Measurements from ENCODE around the gene DDX46. TPM values are rescaled to one million over a fixed set of nuclear protein-coding genes. Genes with fewer than 3 reads are reported as not detected.

DDX46 gene
- total RNA-seq, 1 experiment from 2014 or later, result 99.3 TPM

DNA sequence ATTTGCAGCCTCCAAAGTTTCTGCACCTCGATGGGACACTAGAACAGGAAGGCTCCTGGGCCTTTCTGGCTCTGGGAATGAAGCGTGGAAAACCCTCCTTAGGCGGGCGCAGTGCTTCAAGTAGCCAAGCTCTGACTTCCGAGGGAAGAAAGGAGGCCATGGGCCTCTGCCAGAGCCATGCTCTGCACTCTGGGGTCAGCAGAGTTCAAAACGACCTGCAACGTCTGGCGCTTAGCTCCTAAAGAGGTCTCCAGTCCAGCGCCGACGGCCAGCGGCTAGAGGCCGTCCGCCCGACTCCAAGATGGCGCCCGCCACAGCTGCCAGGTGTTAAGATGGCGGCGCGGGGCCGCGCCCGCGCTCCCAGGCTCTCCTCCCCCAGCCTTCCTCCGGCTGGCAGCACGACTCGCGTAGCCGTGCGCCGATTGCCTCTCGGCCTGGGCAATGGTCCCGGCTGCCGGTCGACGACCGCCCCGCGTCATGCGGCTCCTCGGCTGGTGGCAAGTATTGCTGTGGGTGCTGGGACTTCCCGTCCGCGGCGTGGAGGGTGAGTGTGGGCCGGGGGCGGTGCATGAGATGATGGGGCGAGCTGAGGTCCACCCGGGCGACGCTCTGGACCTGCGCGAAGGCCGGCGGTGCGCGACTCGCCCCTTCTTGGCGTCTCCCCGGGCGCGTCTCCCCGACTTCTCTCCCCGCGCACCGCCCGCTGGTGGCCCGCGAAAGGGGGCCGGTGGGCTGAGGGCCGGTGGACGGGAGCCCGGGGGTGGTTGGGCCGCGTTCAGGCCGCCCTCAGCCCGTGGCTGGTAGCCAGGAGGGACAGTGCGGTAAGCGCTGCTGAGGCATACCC lies 115.6 kb downstream of the DDX46 start, which contains the start of gene TXNDC15:
TSS of gene TXNDC15 (plus strand) at position 385 of the 844 bp plus-strand sequence. CDS start at position 442, 57 bp downstream.
- Histone ChIP-seq H3K27ac (ENCODE audit: low read depth, low read length) (peak within 1 kb of the TSS; percentile 73), H3K36me3 (ENCODE audit: control insufficient read depth in 1 of 2, insufficient read depth in 2 of 2, low read length in 2 of 2) (no peaks in the 10 kb centered on the region), H3K4me1 (ENCODE audit: control insufficient read depth in 1 of 2, insufficient read depth in 2 of 2, low read length in 2 of 2) (peaks cover 2 to 16% of the 10 kb centered on the region in 2 experiments; a peak in 3 of 4 replicates), H3K79me2 (ENCODE audit: insufficient read depth, low read length) (peaks cover 6% of the 10 kb centered on the region; the same call in 1 of the 2 replicates), H3K9me3 (ENCODE audit: control insufficient read depth in 1 of 2, insufficient read depth in 1 of 2, low read depth in 1 of 2, low read length in 2 of 2) (no peaks in the 10 kb centered on the region), H3K9me2 (ENCODE audit: insufficient read depth) (no peaks in the 10 kb centered on the region), H3K9ac (ENCODE audit: low read length) (peak within 1 kb of the TSS; percentile 82), H2AFZ (ENCODE audit: low read depth, low read length, poor library complexity, severe bottlenecking) (peak within 1 kb of the TSS; percentile 86), H3K4me2 (ENCODE audit: low read length) (peak within 1 kb of the TSS; percentile 75), H4K20me1 (ENCODE audit: insufficient read depth) (no peaks in the 10 kb centered on the region), H3K4me3 (replicated peaks in 1 of 2; ENCODE audit: low read depth in 1 of 2, low read length in 2 of 2) (peak within 1 kb of the TSS; percentile 72 to 83), H3K27me3 (ENCODE audit: insufficient read depth, low read length) (no peaks in the 10 kb centered on the region)
- ATAC-seq (peak; percentile 87), DNase-seq (ENCODE audit: low read depth, low spot score) (peak; percentile 56)
- intact Hi-C loops (cut with micrococcal nuclease), result loop anchor here (2.0 kb wide), 1 partner anchor 31 kb away; the partner anchor contains the start of gene PCBD2
- no TSS peak for BruUV-seq (replicated peaks)
- TF ChIP-seq, protein P1, sequence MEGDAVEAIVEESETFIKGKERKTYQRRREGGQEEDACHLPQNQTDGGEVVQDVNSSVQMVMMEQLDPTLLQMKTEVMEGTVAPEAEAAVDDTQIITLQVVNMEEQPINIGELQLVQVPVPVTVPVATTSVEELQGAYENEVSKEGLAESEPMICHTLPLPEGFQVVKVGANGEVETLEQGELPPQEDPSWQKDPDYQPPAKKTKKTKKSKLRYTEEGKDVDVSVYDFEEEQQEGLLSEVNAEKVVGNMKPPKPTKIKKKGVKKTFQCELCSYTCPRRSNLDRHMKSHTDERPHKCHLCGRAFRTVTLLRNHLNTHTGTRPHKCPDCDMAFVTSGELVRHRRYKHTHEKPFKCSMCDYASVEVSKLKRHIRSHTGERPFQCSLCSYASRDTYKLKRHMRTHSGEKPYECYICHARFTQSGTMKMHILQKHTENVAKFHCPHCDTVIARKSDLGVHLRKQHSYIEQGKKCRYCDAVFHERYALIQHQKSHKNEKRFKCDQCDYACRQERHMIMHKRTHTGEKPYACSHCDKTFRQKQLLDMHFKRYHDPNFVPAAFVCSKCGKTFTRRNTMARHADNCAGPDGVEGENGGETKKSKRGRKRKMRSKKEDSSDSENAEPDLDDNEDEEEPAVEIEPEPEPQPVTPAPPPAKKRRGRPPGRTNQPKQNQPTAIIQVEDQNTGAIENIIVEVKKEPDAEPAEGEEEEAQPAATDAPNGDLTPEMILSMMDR (IDR thresholded peaks at IDR 0.05 in 2 of 3, conservative IDR thresholded peaks at IDR 0.05 in 1 of 3; ENCODE audit: borderline replicate concordance in 1 of 3, insufficient read depth in 1 of 3, low read depth in 2 of 3, low read length in 2 of 3), result no peak
- TF ChIP-seq POLR2AphosphoS5 (IDR thresholded peaks at IDR 0.05; ENCODE audit: low read depth, low read length) (peak; percentile 94), TCF7L2 (IDR thresholded peaks at IDR 0.05; ENCODE audit: borderline replicate concordance, extremely low read depth, insufficient read depth, insufficient read length) (no peak), SIN3A (IDR thresholded peaks at IDR 0.05; ENCODE audit: low read depth) (peak; percentile 80), POLR2A (IDR thresholded peaks at IDR 0.05; ENCODE audit: borderline replicate concordance, extremely low read depth, insufficient read depth, insufficient read length) (peak; percentile 74), CBX3 (IDR thresholded peaks at IDR 0.05; ENCODE audit: low read depth) (0 out of 2 replicates have a peak, but pooled peaks have one; percentile 6), ATF3 (IDR thresholded peaks at IDR 0.05) (no peak), EZH2phosphoT487 (IDR thresholded peaks at IDR 0.05; ENCODE audit: borderline replicate concordance) (no peak), JUND (IDR thresholded peaks at IDR 0.05) (no peak; the same call in 1 of the 2 replicates), MAX (IDR thresholded peaks at IDR 0.05) (peak; percentile 82), SRF (IDR thresholded peaks at IDR 0.05; ENCODE audit: low read depth) (no peak), EGR1 (IDR thresholded peaks at IDR 0.05; ENCODE audit: low read depth) (peak; percentile 90), ZFX (IDR thresholded peaks at IDR 0.05) (peak; percentile 89), YY1 (IDR thresholded peaks at IDR 0.05; ENCODE audit: extremely low read depth, insufficient replicate concordance, low read depth, low read length) (peak; percentile 100), RAD21 (IDR thresholded peaks at IDR 0.05; ENCODE audit: low read depth) (no peak), EZH2 (IDR thresholded peaks at IDR 0.05) (no peak), FOSL1 (IDR thresholded peaks at IDR 0.05; ENCODE audit: low read depth) (no peak)
- TF ChIP-seq, protein P2, sequence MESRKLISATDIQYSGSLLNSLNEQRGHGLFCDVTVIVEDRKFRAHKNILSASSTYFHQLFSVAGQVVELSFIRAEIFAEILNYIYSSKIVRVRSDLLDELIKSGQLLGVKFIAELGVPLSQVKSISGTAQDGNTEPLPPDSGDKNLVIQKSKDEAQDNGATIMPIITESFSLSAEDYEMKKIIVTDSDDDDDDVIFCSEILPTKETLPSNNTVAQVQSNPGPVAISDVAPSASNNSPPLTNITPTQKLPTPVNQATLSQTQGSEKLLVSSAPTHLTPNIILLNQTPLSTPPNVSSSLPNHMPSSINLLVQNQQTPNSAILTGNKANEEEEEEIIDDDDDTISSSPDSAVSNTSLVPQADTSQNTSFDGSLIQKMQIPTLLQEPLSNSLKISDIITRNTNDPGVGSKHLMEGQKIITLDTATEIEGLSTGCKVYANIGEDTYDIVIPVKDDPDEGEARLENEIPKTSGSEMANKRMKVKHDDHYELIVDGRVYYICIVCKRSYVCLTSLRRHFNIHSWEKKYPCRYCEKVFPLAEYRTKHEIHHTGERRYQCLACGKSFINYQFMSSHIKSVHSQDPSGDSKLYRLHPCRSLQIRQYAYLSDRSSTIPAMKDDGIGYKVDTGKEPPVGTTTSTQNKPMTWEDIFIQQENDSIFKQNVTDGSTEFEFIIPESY (IDR thresholded peaks at IDR 0.05; ENCODE audit: extremely low read depth, insufficient replicate concordance, low read length), result peak; percentile 23
- ChIA-PET CTCF (interaction anchor here (1.9 kb wide), 1 partner anchor 31 kb away, joined by 9 read pairs; the partner anchor contains the start of gene PCBD2), RAD21 (ENCODE audit: low non-redundant PET in 1 of 2, low total read pairs in 2 of 2, uncharacterized antibody in 2 of 2, unreplicated experiment in 2 of 2) (interaction anchor here in 1 of 2 experiments (0.6 kb wide), 1 partner anchor 30 kb away, joined by 3 read pairs; no protein-coding TSS in a partner anchor), POLR2A (interaction anchor here (0.9 to 1.5 kb wide), 5 partner anchors 9 to 30 kb away, joined by 3 to 4 read pairs (median 3); partner anchors contain the start of gene PCBD2)

Data from HCT116 (cell line).